Stimulated activated CD8-positive, alpha-beta memory T cell treated with anti-CD3 and anti-CD28 coated beads, Interleukin-7, amount 100 ng/mL, for 4 hours (primary cell): Measurements from ENCODE around the gene ASB7.
A peak's percentile ranks its signal among the peaks of the same experiment; 100 is the strongest.
"Not testable (repeated sequence)": the region's sequence is repeated elsewhere in the genome, so short reads cannot be mapped to it uniquely, and the experiment has no call there.

Experiments
- DNase-seq, 2 donors: peaks; one replicate each; pipeline ENCODE4 v3.0.0-alpha.2; 2020; ENCODE audit warnings: low read depth in 2 of 2

ASB7 gene

DNA sequence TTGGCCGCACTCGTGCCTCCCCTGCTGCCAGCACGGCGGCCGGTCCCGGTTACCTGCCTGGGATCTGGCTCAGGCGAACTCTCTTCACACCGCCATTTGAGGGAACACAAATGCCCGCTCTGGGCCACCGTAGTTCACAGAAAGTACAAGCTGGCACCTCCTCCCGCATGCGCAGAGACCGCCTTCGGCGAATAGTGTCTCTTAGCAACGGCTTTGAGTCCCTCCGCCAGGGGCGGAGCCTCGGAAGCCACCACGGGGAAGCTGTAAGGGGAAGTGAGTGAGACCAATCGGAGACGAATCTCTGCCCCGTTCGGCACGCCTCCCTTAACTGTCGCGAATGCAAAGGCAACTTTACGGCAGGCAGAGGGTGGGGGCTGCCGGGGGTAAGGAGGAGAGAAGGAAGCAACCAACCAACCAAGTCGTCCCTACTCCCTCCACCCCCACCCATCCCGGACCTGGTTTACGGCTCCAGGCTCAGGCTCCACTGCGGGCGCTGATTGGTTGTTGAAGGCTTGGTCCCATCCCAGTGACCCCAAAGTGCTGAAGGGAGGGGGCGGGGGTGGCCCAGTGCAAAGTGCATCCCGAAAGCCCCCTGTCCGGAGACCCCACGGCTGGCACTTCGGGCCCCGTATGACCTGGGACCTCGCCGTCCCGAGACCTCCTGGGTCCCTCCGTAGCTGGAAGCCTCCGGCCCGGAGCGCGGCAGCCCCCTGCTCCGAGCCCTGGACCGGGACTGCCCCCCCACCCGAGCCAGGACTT lies at the start of gene ASB7, which contains the start of gene LINS1:
Gene ASB7 (plus strand): TSS at position 526 of the 759 bp plus-strand sequence. CDS start 9,628 bp downstream, outside the sequence.
Gene LINS1 (minus strand): TSS at position 121 of the 759 bp plus-strand sequence. CDS start 21,342 bp downstream, outside the sequence.
- DNase-seq = peak; percentile 100

GRCh38 chr15:100553468-100553867 lies 48.9 kb upstream of the ASB7 start:
- DNase-seq = no peak

DNA sequence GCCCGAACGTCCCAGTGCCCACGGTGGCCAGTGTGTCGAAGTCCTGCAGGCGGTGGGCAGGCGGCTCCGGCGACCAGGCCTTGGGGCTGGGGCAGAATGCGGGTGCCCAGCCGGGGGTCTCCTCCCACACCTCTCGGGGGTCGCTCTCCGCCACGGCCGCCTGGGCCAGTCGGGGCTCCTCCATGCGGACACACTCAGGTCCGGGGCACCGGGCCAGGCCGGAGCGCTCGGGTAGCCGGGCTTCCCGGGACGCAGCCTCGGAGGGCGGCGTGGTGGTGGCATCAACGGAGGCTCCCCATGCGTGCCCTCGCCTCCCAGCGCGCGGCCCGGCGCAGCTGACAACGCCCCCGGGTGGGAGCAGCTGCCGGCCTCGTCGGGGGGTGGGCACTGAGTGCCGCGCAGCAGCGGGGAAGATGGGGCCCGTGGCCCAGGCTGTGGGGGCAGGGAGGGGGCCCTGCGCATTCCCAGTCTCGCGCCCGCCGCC lies 43.6 kb upstream of the ASB7 start:
- DNase-seq = no peak

DNA sequence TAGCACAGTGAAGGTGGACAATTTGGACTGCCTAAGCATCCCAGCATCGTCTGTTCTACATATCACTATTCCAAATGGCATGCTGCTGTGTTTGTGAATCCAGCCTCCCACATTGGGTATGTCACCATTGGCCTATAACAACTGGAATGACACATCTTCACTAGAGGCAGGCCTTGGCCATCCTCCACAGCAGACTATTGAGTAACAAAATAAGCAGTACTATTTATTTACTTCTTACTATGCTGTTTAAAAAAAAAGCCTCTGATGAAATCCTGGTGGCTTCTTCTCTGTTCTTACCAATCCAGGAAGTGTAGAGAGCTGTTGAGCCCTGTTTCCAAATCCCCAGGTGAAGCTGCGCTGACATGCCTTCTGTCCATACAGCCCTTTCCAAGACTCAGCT lies 43.1 kb upstream of the ASB7 start:
- DNase-seq = no peak

DNA sequence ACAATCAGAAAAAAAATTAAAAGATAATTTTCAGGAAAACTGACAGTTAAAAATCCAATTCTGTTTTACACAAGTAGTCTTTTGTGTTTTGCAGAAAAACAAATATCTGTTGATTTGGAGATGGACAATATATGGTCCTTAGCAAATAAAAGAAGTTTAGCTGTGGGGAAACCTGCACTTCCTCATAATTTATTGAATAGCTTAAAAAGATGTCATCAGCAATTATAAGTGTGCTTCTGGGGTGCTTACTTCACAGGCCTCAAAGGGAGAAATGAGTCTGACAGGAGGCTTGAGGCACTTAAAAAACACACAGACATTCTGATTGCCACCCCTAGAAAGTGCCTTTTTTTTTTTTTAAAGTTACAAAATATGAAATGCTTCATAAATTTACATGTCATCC lies 42.1 kb upstream of the ASB7 start:
- DNase-seq = no peak

- no peak for DNase-seq
Measured at GRCh38 chr15:100565591-100565990, 36.8 kb upstream of the ASB7 start.

DNA sequence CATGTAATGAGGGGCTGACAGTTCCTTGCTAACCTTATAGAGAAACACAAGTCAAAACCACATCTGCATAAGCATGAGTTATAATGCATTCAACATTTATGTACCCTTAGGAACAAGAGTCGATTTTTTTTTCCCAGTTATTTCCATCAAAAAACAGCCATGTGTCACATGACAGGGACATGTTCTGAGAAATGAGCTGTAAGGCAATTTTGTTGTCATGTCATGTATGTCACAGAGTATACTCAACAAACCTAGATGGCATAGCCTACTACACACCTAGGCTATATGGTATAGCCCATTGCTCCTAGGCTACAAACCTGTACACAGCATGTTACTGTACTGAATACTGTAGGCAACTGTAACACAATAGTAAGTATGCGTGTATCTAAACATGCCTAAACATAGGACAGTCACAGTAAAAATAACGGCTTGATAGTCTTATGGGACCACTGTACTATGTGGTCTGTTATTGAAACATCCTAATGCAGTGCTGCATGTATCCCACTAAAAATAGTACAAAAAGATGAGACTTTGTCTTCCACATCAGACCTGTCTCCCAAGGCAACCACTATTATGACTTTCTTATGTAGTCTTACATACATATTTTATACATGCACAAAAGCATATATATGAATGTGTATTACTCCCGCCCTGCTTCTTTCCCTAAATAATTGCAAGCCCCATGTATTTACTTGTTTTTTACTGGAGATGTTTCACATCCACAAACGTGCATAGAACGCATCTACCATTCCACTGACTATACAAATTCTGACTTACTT lies 35.4 kb upstream of the ASB7 start:
- DNase-seq = no peak

- DNase-seq = no peak
Measured at GRCh38 chr15:100569391-100569790, 33.0 kb upstream of the ASB7 start.

DNA sequence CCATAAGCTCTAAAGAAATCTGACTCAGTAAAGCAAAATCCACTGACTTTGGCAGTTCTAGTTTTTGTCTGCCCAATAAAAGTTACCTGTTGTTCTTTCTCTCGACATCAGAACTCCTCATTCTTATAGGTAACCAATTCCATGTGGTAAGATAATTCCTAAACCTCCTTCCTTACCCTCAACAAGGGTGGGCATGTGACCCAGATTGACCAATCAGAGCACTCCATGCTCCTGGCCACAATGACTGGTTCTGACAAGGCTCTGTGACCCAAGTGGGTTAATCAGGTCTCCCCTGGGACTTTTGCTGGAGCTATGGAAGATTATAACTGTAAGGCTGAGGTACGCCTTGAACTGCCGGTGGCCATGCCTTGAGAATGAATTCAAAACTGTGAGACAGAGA lies 32.1 kb upstream of the ASB7 start:
- DNase-seq = no peak

DNA sequence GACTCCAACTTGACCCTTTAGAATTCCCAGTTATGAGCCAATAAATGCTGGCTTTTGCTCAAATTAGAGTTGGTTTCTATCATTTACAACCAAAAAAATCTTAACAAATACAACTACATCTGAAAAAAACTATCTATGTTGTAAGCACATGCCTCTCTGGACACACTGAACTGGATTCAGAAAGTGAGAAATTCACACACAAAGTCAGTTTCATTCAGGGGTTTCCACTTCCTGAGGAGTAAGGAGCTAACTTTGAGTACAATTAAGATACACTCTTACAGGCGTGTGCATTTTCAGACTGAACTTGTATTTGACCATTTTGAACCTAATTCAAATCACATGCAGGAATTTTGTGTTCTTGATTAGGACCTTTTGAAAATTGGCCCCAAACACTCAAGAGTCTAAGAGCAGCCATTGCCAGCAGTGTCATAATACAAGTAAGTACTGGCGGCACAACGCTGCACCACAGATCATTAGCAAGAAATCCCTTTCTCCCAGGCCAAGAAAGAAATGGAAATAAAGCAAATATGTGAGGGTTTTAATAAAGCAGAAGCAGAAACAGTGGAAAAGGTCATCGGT lies 31.6 kb upstream of the ASB7 start:
- DNase-seq = no peak

DNA sequence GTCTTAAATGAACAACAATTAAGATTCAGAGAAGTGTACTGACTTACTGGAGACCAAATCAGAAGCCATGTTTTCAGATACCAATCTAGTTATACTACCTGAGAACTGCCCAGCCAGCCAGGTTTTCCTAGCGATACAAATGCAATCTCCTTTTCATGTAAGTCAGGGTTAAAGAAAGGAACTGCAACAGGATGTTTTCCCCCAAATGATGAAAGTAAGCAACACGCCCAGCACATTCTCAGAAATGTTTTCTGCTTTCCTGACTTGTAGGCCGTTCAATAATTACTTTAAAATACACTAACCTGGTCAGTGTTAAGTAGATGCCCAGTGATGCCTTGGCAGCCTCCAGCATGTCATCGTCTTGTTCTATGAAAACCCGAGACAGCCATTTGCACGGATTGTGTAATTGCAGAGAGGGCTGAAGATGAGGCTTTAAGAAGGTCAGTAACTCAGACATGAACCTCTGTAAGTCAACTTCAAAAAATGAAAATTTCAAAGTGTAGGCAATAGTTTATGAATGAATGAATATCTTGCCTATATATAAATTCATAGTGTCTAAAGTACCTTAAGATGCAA lies 30.7 kb upstream of the ASB7 start:
- DNase-seq = no peak

DNA sequence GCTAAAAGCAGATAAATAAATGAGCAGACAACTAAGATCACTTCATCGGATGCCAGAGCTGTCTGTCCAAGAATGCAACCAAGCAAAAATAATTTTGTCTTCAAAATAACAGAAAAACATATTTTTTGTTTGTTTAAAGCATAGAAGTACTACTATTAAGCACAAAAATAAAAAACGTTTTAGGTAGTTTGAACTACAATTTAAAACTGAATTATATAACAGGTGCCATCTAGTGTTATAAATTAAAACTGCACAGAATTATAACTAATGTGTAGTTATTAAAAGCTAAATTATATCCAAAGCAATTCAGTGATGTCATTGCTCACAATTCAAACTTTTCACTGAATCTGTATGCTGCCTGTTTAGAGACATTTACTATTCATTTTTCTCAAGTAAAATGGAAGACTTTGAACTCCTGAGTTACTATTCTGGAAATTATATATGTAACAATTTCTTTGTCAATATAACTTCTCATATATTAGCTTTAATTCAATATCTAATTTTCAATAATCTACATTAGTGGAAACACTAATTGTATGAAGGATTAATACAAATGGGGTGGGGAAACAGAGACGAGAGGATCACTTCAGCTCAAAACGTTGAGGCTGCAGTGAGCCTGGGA lies 29.9 kb upstream of the ASB7 start:
- DNase-seq = no peak

GRCh38 chr15:100573526-100573925 lies 28.9 kb upstream of the ASB7 start:
- DNase-seq = no peak

GRCh38 chr15:100580414-100580813 lies 22.0 kb upstream of the ASB7 start:
- no peak for DNase-seq

DNA sequence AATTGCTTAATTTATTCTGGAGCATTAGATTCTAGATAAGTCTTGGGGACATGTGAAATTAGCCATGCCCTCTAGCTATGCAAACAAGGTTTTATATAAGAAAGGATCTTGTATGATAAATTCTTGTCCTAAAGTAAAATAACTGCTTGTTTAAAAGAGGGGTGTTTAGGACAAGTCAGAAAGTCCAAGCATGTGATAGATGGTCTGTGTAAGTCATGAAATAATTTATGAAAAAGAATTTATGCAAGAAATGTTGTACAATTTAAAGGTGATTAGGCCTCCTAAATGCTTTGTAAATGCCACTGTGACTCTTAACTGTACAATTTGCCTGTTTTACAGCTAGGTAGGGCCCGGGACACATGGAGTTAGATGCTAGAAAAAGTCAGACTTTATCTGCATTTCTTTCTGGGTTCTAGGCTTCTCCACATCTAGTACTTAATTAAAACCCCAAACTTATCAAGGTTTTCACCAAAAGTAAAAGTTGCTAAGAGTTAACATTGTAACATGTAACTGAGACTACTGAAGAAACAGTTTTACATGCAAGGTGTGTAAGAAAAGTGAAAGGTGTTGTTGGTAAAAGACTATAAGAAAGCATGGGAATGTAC lies 13.6 kb upstream of the ASB7 start:
- no peak for DNase-seq

DNA sequence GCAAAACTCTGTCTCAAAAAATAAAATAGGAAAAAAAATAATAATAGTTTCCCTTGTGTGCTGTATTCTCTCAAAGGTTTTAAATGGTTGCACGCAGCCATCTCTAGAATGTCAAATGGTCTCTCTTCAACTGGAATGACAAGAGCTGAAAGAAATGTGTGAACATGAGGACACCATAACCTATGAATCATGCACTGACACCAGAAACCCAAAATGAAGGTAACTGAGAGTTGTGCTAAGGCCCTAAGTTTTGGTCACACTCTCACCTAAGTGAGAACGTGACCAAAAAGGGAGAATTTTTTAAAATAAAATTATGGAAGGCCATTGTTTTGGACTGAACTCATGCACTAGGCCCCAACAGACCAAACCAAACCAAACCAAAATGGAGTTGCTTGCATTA lies 11.2 kb upstream of the ASB7 start:
- DNase-seq = not testable (repeated sequence)

DNA sequence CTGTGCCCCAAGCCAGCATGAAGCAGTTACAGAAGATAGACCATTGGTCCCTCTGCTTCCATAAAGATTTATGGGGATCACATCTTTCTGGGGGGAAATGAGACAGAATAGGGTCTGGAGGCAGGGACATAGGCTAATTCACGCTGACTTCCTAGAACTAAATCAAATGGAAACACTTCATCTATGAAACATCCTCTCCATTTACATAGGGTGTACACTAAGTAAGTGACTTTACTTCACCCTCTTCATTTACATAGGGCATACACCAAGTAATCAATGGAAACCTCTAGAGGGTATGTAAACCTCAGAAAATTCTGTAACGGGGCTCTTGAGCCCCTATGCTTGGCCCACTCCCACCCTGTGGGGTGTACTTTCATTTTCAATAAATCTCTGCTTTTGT lies 10.6 kb upstream of the ASB7 start:
- no peak for DNase-seq

DNA sequence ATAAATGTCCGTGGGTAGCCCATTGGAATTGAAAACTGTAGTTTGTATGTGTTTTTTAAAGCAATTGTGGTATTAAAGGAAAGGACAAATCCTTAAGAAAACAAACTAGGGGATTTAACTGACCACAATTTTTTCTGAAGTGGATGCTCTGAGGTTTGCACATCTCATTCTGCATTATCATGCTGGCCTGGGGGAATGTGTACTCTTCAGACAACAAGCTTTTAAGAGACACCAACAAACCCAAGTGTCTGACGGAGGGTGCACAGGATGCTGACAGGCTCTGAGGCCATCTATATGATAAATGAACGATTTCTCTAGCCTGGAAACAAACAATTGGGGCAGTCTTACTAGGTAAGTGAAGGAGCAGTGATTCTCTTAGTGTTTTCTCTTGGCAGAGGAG lies 9.5 kb upstream of the ASB7 start:
- no peak for DNase-seq

DNA sequence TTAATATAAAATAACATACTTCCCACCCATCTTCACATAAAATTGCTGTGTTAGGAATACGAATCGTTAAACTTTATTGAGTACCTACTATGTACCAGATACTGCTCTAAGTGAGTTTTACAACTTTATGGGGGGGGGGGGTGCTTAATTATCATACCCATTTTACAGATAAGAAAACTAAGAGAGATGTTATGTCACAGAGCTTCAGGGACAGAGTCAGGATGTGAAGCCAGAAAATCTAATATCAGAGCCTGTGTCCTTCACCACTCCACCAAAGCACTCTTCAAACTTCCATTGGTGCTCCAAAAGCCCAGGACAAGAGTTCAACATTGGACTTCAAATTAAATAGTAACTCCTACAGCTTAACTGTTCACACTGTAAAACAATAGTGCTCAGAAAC lies 9.0 kb upstream of the ASB7 start:
- DNase-seq = no peak

GRCh38 chr15:100595964-100596363 lies 6.4 kb upstream of the ASB7 start:
- no peak for DNase-seq

- DNase-seq = peak; percentile 86 to 97
Measured at GRCh38 chr15:100596792-100597191, 5.6 kb upstream of the ASB7 start.
